Suprapubic skin (tissue), 4 donors: ENCODE measurements around the gene SLC25A19. TPM values are rescaled to one million over a fixed set of nuclear protein-coding genes. Genes with fewer than 3 reads are reported as not detected.
"Not testable (repeated sequence)": the region's sequence is repeated elsewhere in the genome, so short reads cannot be mapped to it uniquely, and the experiment has no call there.

Experiments used
- DNase-seq, 2 donors: peaks; one replicate each; pipeline ENCODE4 v3.0.0-alpha.2; 2019; ENCODE audit warnings: low spot score in 2 of 2
- H3K27ac ChIP-seq: fragments of 200-600 bp; sonication (generic); one replicate; pipeline ENCODE4 v1.5.1; 2019
- H3K27me3 ChIP-seq: fragments of 200-600 bp; sonication (generic); one replicate; pipeline ENCODE4 v1.5.1; 2019
- H3K36me3 ChIP-seq: fragments of 200-600 bp; sonication (generic); one replicate; pipeline ENCODE4 v1.5.1; 2019
- H3K4me1 ChIP-seq: fragments of 200-600 bp; sonication (generic); one replicate; pipeline ENCODE4 v1.5.1; 2019
- H3K4me3 ChIP-seq: fragments of 200-600 bp; sonication (generic); one replicate; pipeline ENCODE4 v1.5.1; 2019; ENCODE audit warnings: mild to moderate bottlenecking
- H3K9me3 ChIP-seq: fragments of 200-600 bp; sonication (generic); one replicate; pipeline ENCODE4 v1.5.1; 2019
- CTCF ChIP-seq, 2 donors: fragments of 200-600 bp in 1 of 2; fragments of 450-650 bp in 1 of 2; sonication (generic) in 1 of 2; IDR thresholded peaks; one replicate each; pipeline ENCODE4 v1.5.1; 2016 to 2019; ENCODE audit warnings: antibody characterized with exemption in 2 of 2, mild to moderate bottlenecking in 1 of 2, moderate library complexity in 1 of 2
- EP300 ChIP-seq: sonication (generic); formaldehyde crosslinking; IDR thresholded peaks from one replicate; pipeline ENCODE4 v1.6.1; 2017; ENCODE audit warnings: antibody characterized with exemption
- POLR2A ChIP-seq, 2 donors: fragments of 450-650 bp; IDR thresholded peaks; one replicate each; pipeline ENCODE4 v1.6.1; 2017; ENCODE audit warnings: antibody characterized with exemption in 2 of 2, mild to moderate bottlenecking in 2 of 2, moderate library complexity in 2 of 2
- POLR2AphosphoS5 ChIP-seq, 3 donors: sonication (generic); formaldehyde crosslinking; IDR thresholded peaks; one replicate each; pipeline ENCODE4 v1.6.1; 2017; ENCODE audit warnings: antibody characterized with exemption in 3 of 3
- WGBS: methylation state at CpG from one replicate; pipeline ENCODE4 v1.1.5; 2018; 5-methylcytosine and 5-hydroxymethylcytosine counted together
- total RNA-seq, 4 donors: library from RNA; depleted of rRNA; stranded (reverse); fragments of >200 nt; gene quantifications; one replicate each; pipeline ENCODE4 v1.1.0, GENCODE V29; 2016

The SLC25A19 gene
- total RNA-seq, 4 donors from 2014 or later = 6.1 to 14.4 (median 10.1) TPM

- no peak overlapping the region for H3K27ac ChIP-seq
- TF ChIP-seq POLR2A (IDR thresholded peaks at IDR 0.05) (no peak), EP300 (no peak), CTCF (IDR thresholded peaks at IDR 0.05) (no peak), POLR2AphosphoS5 (IDR thresholded peaks at IDR 0.05) (no peak)
- no peaks in the 10 kb centered on the region for H3K4me1 ChIP-seq
- no peaks in the 10 kb centered on the region for H3K36me3 ChIP-seq
- DNase-seq = no peak
- H3K9me3 ChIP-seq = no peaks in the 10 kb centered on the region
- WGBS = 88% methylated on average over 17 of the region's 17 CpGs
- H3K27me3 ChIP-seq = no peaks in the 10 kb centered on the region
- no peak overlapping the region for H3K4me3 ChIP-seq
These were observed 12.4 kb upstream of the SLC25A19 start for GRCh38 chr17:75301502-75302206.

- no peak for DNase-seq
- Histone ChIP-seq H3K27me3 (no peaks in the 10 kb centered on the region), H3K4me3 (no peak overlapping the region), H3K9me3 (no peaks in the 10 kb centered on the region), H3K27ac (no peak overlapping the region), H3K36me3 (no peaks in the 10 kb centered on the region), H3K4me1 (no peaks in the 10 kb centered on the region)
- TF ChIP-seq POLR2A (IDR thresholded peaks at IDR 0.05) (no peak), POLR2AphosphoS5 (IDR thresholded peaks at IDR 0.05) (no peak), EP300 (no peak), CTCF (IDR thresholded peaks at IDR 0.05) (no peak)
- WGBS = 74% methylated on average over 9 of the region's 9 CpGs
These were observed 11.8 kb upstream of the SLC25A19 start for GRCh38 chr17:75301049-75301448.

- 83% methylated on average over 7 of the region's 7 CpGs for WGBS
- DNase-seq = no peak
- H3K36me3 ChIP-seq = no peaks in the 10 kb centered on the region
- TF ChIP-seq POLR2A (IDR thresholded peaks at IDR 0.05) = no peak
- no peak for TF ChIP-seq EP300
- TF ChIP-seq CTCF (IDR thresholded peaks at IDR 0.05) = no peak
- no peak for TF ChIP-seq POLR2AphosphoS5 (IDR thresholded peaks at IDR 0.05)
- no peak overlapping the region for H3K4me3 ChIP-seq
- no peaks in the 10 kb centered on the region for H3K9me3 ChIP-seq
- no peaks in the 10 kb centered on the region for H3K4me1 ChIP-seq
- no peak overlapping the region for H3K27ac ChIP-seq
- H3K27me3 ChIP-seq = no peaks in the 10 kb centered on the region
These were observed 11.0 kb upstream of the SLC25A19 start for GRCh38 chr17:75300280-75300679.

GRCh38 chr17:75295201-75296158, 6.2 kb upstream of the SLC25A19 start:
- Histone ChIP-seq H3K9me3 (no peaks in the 10 kb centered on the region), H3K4me1 (no peaks in the 10 kb centered on the region), H3K4me3 (no peak overlapping the region), H3K27ac (peak overlapping the region; percentile 61), H3K36me3 (no peaks in the 10 kb centered on the region), H3K27me3 (no peaks in the 10 kb centered on the region)
- WGBS = 83% methylated on average over 8 of the region's 8 CpGs
- no peak for DNase-seq
- no peak for TF ChIP-seq POLR2AphosphoS5 (IDR thresholded peaks at IDR 0.05)
- TF ChIP-seq CTCF (IDR thresholded peaks at IDR 0.05) = no peak
- no peak for TF ChIP-seq POLR2A (IDR thresholded peaks at IDR 0.05)
- TF ChIP-seq EP300 = no peak

GRCh38 chr17:75292810-75293448, 3.7 kb upstream of the SLC25A19 start:
- not testable (repeated sequence) for DNase-seq, H3K9me3 ChIP-seq, H3K4me3 ChIP-seq, H3K27me3 ChIP-seq, H3K27ac ChIP-seq, H3K4me1 ChIP-seq, H3K36me3 ChIP-seq
- WGBS = 70% methylated on average over 16 of the region's 16 CpGs
